Measurements from ENCODE around the gene ATP5PD.

ATP5PD gene

GRCh38 chr17:75060434-75061054 lies 13.8 kb upstream of the ATP5PD start:
- TF ChIP-seq CTCF (conservative IDR thresholded peaks at IDR 0.05; ENCODE audit: low read depth, low read length), result no peak
- no peak overlapping the region for H3K4me3 ChIP-seq (ENCODE audit: low read depth, low read length)
- DNase-seq (ENCODE audit: low read depth), result no peak

DNA sequence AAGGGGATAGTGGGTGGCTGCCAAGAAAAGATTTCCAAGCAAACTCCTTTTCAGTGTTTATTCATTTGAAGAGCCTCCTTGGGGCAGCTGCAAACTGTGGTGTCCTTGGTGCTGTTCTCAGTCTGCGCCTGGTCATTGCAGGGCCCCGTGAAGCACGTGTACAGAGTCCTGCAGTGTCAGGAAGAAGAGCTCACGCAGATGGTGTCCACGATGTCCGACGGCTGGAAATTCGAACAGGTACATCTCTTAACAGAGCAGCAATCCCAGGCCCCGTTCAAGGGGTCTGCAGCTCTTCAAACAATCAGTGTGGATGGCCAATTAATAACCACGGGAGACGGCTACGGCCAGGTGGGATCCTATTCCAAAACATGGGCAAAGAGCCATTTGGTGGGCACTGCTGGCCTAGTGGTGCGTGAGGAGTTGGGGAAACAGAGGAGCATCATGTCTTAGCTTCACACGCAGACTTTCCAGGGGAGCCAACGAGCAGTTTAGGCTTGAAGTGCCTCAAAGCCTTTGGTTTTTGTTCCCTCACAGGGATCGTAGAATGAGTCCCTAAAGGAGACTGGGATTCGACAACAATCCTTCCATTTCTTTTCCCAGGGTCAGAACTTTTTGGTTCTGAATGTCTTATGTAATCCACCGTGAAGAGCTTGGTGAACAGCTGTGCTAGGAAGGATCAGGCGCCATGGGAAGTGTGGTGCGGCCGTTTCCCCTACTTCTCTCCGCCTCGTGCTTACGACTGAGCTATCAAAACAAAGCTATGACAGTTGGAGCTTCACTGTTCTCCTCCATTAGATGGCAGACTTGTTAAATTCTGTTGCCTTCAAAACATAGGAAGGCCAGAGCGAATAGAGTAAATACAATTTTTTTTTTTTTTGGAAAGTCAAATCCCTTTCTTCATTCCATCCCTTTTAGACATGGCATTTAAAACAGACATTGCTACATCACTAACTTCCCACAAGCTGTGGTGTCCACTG lies 12.9 kb upstream of the ATP5PD start:
- no peak overlapping the region for H3K4me3 ChIP-seq (ENCODE audit: low read depth, low read length)
- DNase-seq (ENCODE audit: low read depth), result peak; percentile 87
- peak; percentile 67 for TF ChIP-seq CTCF (conservative IDR thresholded peaks at IDR 0.05; ENCODE audit: low read depth, low read length)

GRCh38 chr17:75051941-75052340 lies 5.2 kb upstream of the ATP5PD start:
- no peak for TF ChIP-seq CTCF (conservative IDR thresholded peaks at IDR 0.05; ENCODE audit: low read depth, low read length)
- H3K4me3 ChIP-seq (ENCODE audit: low read depth, low read length), result no peak overlapping the region
- no peak for DNase-seq (ENCODE audit: low read depth)

GRCh38 chr17:75049706-75050105 lies 2.9 kb upstream of the ATP5PD start:
- DNase-seq (ENCODE audit: low read depth), result no peak
- no peak overlapping the region for H3K4me3 ChIP-seq (ENCODE audit: low read depth, low read length)
- no peak for TF ChIP-seq CTCF (conservative IDR thresholded peaks at IDR 0.05; ENCODE audit: low read depth, low read length)

- TF ChIP-seq CTCF (conservative IDR thresholded peaks at IDR 0.05; ENCODE audit: low read depth, low read length), result no peak
- no peak for DNase-seq (ENCODE audit: low read depth)
- H3K4me3 ChIP-seq (ENCODE audit: low read depth, low read length), result no peak overlapping the region
These were observed 2.3 kb upstream of the ATP5PD start for GRCh38 chr17:75049057-75049456.

DNA sequence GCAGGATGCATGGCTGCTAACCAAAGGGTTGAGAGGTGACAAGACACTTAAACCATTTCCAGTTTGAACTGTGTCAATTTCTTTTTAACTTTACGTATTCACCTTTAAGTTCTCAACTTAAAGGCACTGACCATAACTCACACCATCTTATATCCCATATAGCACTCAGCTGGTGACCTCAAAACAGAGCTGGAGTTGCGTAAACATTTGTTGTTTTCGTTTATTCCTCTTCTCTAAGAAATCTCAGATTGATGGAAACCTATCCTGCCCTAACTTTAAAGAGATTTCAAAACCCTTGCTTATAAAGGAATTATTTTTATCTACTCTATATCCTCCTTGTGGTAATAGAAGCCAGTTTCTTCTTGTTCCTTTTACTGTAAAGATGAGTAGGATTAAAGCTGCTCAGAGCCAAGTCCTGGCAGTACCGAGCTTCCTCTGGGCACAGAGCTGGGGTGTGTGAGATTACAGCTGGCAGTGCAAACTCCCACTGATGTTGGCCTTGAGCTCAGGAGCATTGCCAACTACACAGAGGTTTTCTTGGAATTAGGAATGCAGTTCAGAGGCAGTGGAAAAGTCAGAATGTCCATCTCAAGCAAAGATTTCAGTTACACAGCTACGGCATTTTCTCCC lies 1.6 kb upstream of the ATP5PD start:
- no peak for DNase-seq (ENCODE audit: low read depth)
- H3K4me3 ChIP-seq (ENCODE audit: low read depth, low read length), result peak overlapping the region; percentile 100
- no peak for TF ChIP-seq CTCF (conservative IDR thresholded peaks at IDR 0.05; ENCODE audit: low read depth, low read length)

All from choroid plexus epithelial cell (primary cell).